ENCODE results near the gene LTBP2.
"Not testable (repeated sequence)": the region's sequence is repeated elsewhere in the genome, so short reads cannot be mapped to it uniquely, and the experiment has no call there.

The LTBP2 gene

DNA sequence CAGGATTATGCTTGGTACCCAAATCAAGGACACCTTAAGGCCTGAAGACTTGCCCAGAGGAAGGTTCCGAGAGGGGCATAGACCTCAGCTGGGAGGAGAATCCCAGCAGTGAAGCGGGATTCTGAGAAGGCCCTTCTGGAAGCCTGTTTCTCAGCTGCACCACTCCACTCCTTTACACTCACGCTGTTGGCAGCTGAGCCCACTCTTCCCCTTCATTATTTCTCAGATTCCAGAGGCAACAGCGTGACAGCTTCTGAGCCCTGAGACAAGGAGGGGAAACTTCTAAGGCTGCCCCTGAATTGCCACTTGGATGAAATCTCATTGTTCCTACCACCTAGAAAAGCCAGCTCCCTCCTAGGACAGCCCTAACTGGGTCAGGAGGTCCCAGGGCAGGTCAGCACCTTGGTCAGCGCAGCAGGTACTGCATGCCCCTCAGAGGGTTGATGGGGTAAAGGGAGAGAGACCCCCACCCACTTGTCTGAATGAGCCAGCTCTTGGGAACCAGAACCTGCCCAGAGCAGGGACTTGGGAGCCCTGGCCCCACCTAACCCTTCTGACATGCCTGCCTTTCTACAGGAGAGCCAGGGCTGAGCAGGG is 64.6 kb downstream of the LTBP2 start:
- no peak for DNase-seq

DNA sequence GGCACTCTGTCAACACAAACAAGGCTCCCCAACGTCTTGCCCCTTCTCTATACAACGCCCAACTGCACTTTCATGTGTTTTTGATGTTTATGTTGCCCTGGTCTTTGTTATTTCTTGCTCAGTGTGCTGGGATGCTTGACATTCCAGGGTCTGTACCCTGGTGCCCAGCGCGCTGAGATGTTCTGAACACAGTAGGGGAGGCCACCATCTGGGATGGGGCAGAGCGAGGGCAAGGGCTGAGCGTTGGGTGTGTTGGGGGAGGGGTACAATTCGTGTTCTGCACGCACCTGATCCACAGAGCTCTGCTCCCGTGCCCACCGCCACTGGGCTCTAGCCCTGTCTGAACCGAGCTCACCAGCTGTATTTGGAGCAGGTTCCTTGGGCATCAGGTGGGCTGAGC is 65.6 kb downstream of the LTBP2 start:
- DNase-seq: no peak

DNA sequence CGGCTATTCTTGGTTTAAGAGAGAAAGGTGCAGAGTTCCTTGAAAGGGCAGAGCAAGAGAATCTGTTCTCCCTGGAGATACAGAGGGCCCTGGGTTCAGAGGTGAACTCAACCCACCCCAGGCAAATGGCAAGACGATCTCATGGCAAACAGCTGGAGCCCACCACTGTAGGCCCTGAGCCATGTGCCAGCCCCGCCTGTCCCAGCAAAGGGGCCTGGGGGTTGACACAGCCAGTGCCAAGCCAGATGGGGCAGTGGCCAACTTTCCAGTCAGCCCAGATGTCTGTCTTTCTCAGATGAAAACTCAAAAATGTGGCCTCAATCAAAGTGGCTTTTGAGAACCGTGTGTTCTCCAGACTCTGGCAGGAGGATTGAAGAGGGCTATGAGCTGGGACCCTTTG is 66.7 kb downstream of the LTBP2 start:
- no peak for DNase-seq

DNA sequence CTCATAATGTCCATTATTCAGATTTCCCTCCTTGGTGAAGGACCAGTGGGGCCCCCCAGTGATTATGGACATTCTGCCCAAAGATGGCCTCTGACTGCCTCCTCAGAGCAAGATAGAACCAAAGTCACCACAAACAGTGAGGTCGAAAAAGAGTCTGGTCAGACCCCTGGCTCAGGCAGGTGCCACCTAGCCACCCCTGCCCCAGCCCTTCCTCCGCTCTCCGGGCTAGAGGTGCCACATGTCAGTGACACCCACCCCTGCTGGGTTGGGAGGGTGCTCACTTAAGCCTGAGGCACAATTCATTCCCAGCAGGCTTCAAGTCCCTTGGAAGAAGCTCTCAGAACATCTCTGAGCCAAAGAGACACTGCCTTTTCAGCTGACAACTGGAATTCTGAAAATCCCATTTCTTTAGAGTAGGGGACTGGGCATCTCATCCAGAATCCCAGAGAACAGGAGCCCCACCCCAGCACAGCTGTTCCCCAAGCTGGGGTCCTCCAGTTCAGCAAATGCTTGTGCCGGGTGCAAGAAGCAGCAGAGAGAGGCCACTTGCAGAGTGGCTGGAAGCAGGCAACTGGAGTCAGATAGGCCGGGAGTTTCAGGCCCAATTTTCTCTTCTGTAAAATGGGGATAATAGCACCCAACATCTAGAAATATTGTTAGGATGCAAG is 68.1 kb downstream of the LTBP2 start:
- no peak for DNase-seq

GRCh38 chr14:74542056-74542685 is 69.9 kb downstream of the LTBP2 start:
- no peak for DNase-seq

DNA sequence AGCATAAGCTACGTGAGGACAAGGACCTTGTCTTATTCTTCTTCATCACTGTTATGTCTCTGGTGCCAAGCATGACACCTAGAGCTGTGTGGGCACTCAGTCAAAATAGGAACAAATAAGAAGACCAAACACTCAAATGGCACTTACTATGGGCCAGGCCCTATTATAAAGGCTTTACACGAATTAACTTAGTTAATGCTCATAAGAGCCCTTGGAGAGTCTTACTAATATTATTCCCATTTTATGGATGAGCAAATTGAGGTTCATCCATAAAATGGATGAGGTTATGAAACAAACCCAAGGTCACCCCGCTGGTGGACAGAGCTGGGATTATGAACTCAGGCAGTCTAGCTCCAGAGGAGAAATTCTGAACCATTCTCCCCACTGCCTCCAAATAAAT is 70.8 kb downstream of the LTBP2 start:
- no peak for DNase-seq

DNA sequence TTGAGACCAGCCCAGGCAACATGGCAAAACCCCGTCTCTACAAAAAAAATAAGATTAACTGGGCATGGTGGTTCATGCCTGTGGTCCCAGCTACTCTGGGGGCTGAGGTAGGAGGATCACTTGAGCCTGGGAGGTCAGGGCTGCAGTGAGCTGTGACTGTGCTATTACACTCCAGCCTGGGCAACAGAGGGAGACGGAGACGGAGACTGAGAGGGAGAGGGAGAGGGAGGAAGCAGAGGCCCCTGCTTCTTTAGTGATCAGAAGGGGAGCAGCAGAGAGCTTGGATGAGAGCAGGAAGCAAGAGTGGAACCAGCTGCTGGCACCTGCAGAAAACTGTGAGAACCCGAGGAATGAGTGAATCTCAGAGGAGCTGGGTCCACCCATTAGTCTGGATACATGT is 72.5 kb downstream of the LTBP2 start:
- DNase-seq: no peak

- DNase-seq: no peak
Measured at GRCh38 chr14:74538411-74539391, 73.3 kb downstream of the LTBP2 start.

- DNase-seq: not testable (repeated sequence)
Measured at GRCh38 chr14:74536336-74536735, 75.7 kb downstream of the LTBP2 start.

GRCh38 chr14:74535756-74536325 is 76.2 kb downstream of the LTBP2 start:
- no peak for DNase-seq

DNA sequence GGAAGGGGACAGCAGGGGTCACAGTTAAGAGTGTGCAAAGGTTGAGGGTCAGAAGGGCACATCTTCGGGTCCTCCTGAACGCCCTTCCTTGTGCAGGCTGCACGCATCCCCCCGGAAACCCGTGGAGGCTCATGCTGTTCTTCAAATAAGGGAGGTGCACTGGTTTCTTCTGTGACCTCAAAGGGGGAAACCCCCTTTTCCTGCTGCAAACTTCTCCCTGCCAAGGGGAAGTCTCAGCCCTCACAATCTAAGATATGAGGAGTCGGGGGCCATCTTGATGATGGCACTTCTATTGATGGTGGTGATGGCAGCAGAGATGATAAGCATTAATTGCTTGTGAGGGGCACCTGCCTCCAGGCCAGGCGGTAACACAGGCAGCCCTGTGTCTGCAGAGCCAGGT is 78.5 kb downstream of the LTBP2 start:
- DNase-seq: no peak

DNA sequence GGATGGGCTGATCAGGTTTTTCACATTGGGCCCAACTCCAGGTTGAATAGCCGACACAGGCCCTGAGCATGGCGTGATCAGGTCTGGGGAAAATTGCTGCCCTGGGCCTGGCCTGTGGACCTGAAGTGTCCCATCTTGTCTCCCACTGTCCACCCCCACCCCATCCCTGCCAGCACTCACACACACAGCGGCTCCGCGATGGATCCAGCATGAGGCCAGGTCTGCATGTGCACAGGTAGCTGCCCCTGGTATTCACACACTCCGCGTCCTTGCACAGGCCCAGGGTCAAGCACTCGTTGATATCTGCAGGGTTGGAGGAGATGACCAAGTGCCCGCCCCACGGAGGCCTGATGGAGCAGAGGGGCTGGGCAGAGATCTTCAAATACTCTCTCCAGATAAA is 79.8 kb downstream of the LTBP2 start:
- no peak for DNase-seq

DNA sequence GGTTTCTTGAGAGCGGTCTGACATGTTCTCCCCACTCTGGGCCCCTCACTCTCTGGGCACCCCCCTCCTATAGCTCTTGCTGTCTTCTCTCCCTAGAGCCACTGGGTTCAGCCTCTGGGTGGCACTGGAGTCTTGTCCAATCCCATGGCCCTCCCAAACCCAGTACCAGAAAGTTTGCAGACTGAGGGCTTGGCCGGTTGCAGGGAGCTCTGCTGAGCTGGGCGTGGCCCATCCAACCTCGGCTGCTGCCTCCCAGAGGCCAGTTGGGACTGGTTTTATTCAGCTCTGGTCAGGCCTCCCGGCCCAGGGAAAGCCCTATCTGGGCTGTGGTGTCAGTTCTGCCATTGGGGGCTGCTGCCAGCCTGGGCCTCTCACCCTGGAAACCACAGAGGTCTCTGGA is 80.6 kb downstream of the LTBP2 start:
- DNase-seq: no peak

GRCh38 chr14:74531006-74531405 is 81.0 kb downstream of the LTBP2 start:
- DNase-seq: no peak

DNA sequence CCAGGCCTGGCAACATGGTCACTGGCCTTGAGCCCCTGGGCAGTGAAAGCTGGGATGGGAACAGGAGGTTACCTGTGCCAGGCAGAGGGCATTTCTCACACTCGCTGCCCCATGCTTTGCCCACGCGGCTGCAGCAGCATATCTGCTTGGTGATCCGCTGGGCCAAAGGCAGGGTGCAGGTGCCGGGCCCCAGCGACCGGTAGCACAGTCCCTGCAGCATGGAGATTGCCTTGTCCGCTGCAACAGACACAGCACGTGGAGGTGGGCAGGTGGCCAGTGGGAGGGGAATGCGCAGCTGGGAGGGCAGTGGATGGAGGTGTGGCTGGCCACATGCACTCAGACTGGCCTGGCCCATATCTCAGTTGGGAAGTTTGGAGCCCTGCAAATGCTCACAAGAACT is 83.2 kb downstream of the LTBP2 start:
- DNase-seq: no peak

DNA sequence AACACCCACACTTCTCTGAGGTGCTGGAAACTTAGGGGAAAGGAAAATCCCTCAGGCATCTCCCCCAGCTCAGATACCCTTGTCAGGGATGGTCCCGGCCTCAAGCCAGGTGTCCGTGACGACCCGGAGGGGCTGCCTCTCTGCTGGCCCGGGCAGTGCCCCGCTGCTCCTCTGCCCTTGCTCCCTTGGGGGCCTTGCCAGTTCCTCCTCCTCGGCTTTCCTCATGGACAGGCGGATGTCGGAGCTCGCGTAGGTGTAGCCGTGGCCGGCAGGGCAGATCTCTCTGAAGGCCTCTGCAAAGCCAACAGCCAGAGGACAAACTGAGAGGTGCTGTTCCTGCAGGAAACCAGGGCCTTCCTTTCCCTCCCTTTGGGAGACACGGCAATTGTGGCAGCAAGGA is 83.6 kb downstream of the LTBP2 start:
- DNase-seq: no peak

- no peak for DNase-seq
Measured at GRCh38 chr14:74527736-74528280, 84.2 kb downstream of the LTBP2 start.

DNA sequence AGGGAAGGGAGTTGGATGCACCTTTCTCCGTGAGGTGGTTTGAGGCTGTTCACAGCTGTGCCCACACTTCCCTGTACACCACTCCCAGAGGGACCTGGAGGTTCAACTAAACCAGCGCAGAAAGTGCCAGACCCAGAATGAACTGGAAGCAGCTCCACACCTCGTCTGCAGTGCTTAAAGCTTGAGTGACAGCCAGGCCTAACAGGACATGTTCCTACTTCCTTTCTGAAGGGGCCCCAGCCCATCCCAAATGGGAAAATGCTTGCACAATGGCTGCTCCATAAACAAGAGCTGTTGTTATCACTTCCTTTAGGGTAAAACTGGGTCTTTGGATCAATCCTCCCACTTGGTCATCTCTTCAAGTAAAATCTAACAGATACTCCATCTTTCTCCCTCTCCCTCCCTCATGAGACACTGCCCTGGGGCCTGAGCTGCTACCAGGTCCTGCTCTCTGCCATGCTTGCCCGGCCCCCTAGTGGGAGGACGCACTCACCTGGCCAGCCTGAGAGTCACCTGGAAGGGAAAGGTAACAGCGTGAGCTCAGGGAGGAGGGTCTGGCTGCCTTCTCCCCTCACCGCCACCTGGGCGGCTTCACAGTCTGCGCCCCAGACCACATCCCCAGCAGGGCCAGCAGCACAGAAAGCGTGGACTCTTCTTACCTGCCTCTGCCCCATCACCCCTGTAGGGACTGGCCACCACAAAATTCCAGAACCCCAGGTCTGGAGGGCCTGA is 85.0 kb downstream of the LTBP2 start:
- no peak for DNase-seq

GRCh38 chr14:74525361-74525851 is 86.6 kb downstream of the LTBP2 start:
- DNase-seq: no peak

DNA sequence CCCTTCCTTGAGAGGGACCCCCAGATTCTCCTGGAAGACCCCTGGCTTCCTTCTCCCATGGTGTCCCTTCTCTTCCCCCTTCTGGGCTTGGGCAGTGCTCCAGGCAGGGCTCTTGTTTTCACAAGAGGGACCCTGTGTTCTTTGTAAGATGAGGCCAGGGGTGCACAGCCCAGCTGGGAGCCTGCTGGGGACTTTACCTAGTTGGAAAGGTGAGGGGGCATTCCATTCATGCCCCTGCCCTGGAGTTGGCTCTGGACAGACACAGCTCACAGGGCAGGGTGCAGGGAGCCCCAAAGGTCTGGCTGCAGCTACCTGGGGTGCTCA is 87.3 kb downstream of the LTBP2 start:
- no peak for DNase-seq

DNA sequence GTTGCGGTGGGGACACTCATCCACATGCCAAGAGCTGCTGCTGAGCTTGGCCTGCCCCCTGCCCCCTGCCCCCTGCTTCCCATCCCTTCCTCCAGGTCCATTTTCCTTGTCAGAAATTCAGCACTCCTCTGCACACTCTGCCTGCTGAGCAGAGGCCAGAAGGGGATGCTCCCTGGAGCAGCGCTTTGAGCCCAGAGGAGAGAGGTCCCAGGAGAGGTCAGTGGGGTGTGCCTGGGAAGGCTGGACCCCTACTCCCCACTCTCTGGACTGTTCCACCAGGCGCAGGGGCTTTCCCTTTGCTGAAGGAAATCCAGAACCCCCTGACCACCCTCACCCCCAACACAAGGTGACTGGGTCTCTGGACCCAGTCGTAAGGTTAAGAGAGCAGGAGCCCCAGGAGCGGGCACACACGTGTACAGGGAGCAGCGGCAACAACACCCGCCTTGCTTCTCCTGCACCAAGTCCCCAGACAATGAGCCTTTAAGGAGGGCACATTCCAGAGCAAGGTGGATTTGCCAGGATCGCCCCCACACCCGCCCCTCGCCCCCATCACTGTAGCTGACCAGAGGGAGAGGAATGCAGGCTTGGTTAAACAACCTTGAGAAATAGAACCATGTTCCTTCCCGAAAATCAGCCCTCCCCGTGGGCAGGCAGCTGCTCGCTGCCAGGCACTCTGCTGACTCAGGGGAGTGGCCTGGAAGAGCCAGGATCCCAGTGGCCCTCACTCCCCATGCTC is 87.8 kb downstream of the LTBP2 start:
- DNase-seq: no peak

Data from CD4-positive, alpha-beta T cell treated with Interferon gamma for 1 hour (primary cell).